Body of pancreas (tissue), 4 donors: ENCODE measurements around the gene LRCH2.

Experiments used
- POLR2A ChIP-seq, 3 donors: fragments of 450-650 bp; IDR thresholded peaks; one replicate each; pipeline ENCODE4 v1.6.1; 2016; ENCODE audit warnings: antibody characterized with exemption in 3 of 3, mild to moderate bottlenecking in 2 of 3
- TF ChIP-seq, protein P1 (sequence below), 7 experiments: fragments of 450-650 bp in 4 of 7; fragments of 200-600 bp in 3 of 7; sonication (generic) in 3 of 7; IDR thresholded peaks; one replicate each; pipeline ENCODE4 v1.5.1; 2016 to 2019; ENCODE audit warnings: antibody characterized with exemption in 7 of 7

DNA sequence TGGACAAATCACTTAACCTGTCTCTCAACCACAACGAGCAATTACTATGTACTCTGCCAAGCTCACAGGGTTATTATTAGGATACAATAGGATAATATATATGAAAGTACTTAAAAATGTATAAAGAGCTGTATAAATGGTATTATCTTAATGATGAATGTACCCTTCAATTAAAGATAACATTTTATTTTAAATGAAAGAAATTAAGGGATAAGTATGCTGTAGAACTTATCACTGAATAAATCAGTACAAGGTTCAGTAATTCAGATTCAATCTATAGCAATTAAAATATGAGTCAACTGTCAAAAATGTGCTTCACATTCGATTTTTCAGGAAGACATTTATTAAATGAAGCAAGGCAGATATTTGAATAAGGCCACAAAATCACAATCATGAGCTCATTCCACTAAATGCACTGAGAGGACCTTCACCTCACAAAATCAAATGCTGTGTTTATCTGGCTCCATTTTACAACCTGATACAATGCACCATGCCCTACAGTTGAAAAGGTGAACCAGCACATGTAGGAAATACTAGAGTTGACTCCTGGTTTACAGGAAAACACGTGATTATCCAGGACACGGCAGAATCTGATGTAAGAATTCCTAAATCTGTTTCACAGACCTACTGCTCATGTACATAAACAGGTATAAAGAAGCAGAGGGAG, 4.4 kb downstream of the LRCH2 start:
- TF ChIP-seq, protein P1, sequence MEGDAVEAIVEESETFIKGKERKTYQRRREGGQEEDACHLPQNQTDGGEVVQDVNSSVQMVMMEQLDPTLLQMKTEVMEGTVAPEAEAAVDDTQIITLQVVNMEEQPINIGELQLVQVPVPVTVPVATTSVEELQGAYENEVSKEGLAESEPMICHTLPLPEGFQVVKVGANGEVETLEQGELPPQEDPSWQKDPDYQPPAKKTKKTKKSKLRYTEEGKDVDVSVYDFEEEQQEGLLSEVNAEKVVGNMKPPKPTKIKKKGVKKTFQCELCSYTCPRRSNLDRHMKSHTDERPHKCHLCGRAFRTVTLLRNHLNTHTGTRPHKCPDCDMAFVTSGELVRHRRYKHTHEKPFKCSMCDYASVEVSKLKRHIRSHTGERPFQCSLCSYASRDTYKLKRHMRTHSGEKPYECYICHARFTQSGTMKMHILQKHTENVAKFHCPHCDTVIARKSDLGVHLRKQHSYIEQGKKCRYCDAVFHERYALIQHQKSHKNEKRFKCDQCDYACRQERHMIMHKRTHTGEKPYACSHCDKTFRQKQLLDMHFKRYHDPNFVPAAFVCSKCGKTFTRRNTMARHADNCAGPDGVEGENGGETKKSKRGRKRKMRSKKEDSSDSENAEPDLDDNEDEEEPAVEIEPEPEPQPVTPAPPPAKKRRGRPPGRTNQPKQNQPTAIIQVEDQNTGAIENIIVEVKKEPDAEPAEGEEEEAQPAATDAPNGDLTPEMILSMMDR (IDR thresholded peaks at IDR 0.05), result no peak
- TF ChIP-seq POLR2A (IDR thresholded peaks at IDR 0.05), result no peak
